Fibroblast of mammary gland (primary cell): ENCODE measurements around the gene EPAS1.

Experiments
- DNase-seq: peaks from one replicate; pipeline ENCODE4 v3.0.0-alpha.2; 2010; ENCODE audit warnings: low read depth
- H3K4me3 ChIP-seq: 2 replicates; pipeline ENCODE4 v1.5.1; 2011; ENCODE audit warnings: low read depth, mild to moderate bottlenecking, low read length, moderate library complexity; ENCODE audit not compliant: control insufficient read depth
- CTCF ChIP-seq: conservative IDR thresholded peaks from 2 replicates; pipeline ENCODE4 v1.5.1; 2011; ENCODE audit warnings: low read depth, low read length, inconsistent platforms; ENCODE audit not compliant: control insufficient read depth, insufficient read depth

The EPAS1 gene

GRCh38 chr2:46264447-46264846 lies 32.8 kb upstream of the EPAS1 start:
- TF ChIP-seq CTCF, result no peak
- no peak for DNase-seq

GRCh38 chr2:46266134-46266533 lies 31.1 kb upstream of the EPAS1 start:
- DNase-seq, result no peak
- no peak for TF ChIP-seq CTCF

More at GRCh38 chr2:46264447-46264846, 32.8 kb upstream of the EPAS1 start:
- no peak overlapping the region for H3K4me3 ChIP-seq

GRCh38 chr2:46267616-46268015 lies 29.6 kb upstream of the EPAS1 start:
- no peak for DNase-seq
- H3K4me3 ChIP-seq, result no peak overlapping the region
- no peak for TF ChIP-seq CTCF

More at GRCh38 chr2:46266134-46266533, 31.1 kb upstream of the EPAS1 start:
- H3K4me3 ChIP-seq, result no peak overlapping the region

- no peak for TF ChIP-seq CTCF
- H3K4me3 ChIP-seq, result no peak overlapping the region
- no peak for DNase-seq
Observed at GRCh38 chr2:46268196-46268595, 29.0 kb upstream of the EPAS1 start.

GRCh38 chr2:46269001-46269400 lies 28.2 kb upstream of the EPAS1 start:
- no peak for TF ChIP-seq CTCF
- H3K4me3 ChIP-seq, result no peak overlapping the region
- DNase-seq, result peak; percentile 43

- no peak for TF ChIP-seq CTCF
- DNase-seq, result peak; percentile 79
- H3K4me3 ChIP-seq, result no peak overlapping the region
Observed at GRCh38 chr2:46269544-46270273, 27.5 kb upstream of the EPAS1 start.
